CD14-positive monocyte (primary cell): ENCODE measurements around the gene TRMU. TPM values are rescaled to one million over a fixed set of nuclear protein-coding genes. Genes with fewer than 3 reads are reported as not detected.
A peak's percentile ranks its signal among the peaks of the same experiment; 100 is the strongest.

Source experiments
- DNase-seq, 3 donors: peaks; one replicate each; pipeline ENCODE4 v3.0.0-alpha.2; 2011 to 2022
- H2AFZ ChIP-seq: 2 replicates; pipeline ENCODE4 v1.6.0; 2012; ENCODE audit warnings: mild to moderate bottlenecking, low read depth, low read length, inconsistent platforms; ENCODE audit not compliant: insufficient read depth, poor library complexity, severe bottlenecking
- H3K27ac ChIP-seq, 2 donors: 1 replicate in 1 of 2; 2 replicates in 1 of 2; pipeline ENCODE4 v1.5.1; 2012 to 2013; ENCODE audit warnings: low read length in 2 of 2, control low read depth in 1 of 2, inconsistent platforms in 1 of 2, low read depth in 1 of 2, mild to moderate bottlenecking in 1 of 2
- H3K27me3 ChIP-seq, 2 donors: one replicate each; pipeline versions ENCODE4 v1.6.0 to v1.6.1; 2011 to 2013; ENCODE audit warnings: low read length in 2 of 2; ENCODE audit not compliant: control insufficient read depth in 2 of 2, insufficient read depth in 2 of 2
- H3K36me3 ChIP-seq, 2 donors: replicated peaks in 1 of 2; 1 replicate in 1 of 2; 2 replicates in 1 of 2; pipeline versions ENCODE4 v1.5.1 to v1.6.1; 2012 to 2013; ENCODE audit warnings: low read length in 2 of 2, control low read depth in 1 of 2, inconsistent platforms in 1 of 2, mild to moderate bottlenecking in 1 of 2; ENCODE audit not compliant: insufficient read depth in 2 of 2, control insufficient read depth in 1 of 2
- H3K4me1 ChIP-seq, 2 donors: 1 replicate in 1 of 2; 2 replicates in 1 of 2; pipeline versions ENCODE4 v1.5.1 to v1.6.1; 2012 to 2013; ENCODE audit warnings: low read length in 2 of 2, control low read depth in 1 of 2, inconsistent platforms in 1 of 2, mild to moderate bottlenecking in 1 of 2, moderate library complexity in 1 of 2; ENCODE audit not compliant: insufficient read depth in 2 of 2, control insufficient read depth in 1 of 2
- H3K4me2 ChIP-seq: replicated peaks from 2 replicates; pipeline ENCODE3; 2012; ENCODE audit warnings: low read length, moderate library complexity, mild to moderate bottlenecking; ENCODE audit not compliant: poor library complexity, severe bottlenecking; ENCODE audit errors: extremely low read depth
- H3K4me3 ChIP-seq, 3 experiments: fragments of 200-600 bp in 1 of 3; sonication (generic) in 1 of 3; replicated peaks in 1 of 3; 1 replicate in 2 of 3; 2 replicates in 1 of 3; pipeline ENCODE4 v1.5.1; 2011 to 2013; ENCODE audit warnings: low read length in 3 of 3, mild to moderate bottlenecking in 3 of 3, control low read depth in 2 of 3, low read depth in 2 of 3, inconsistent platforms in 1 of 3, moderate library complexity in 1 of 3
- H3K79me2 ChIP-seq: 2 replicates; pipeline ENCODE4 v1.6.0; 2012; ENCODE audit warnings: mild to moderate bottlenecking, control low read depth, inconsistent platforms, low read length, moderate library complexity; ENCODE audit not compliant: insufficient read depth
- H3K9ac ChIP-seq: 2 replicates; pipeline ENCODE4 v1.6.0; 2017; ENCODE audit warnings: low read length, mild to moderate bottlenecking; ENCODE audit not compliant: insufficient read depth, poor library complexity, severe bottlenecking
- H3K9me3 ChIP-seq, 2 donors: replicated peaks in 1 of 2; 1 replicate in 1 of 2; 2 replicates in 1 of 2; pipeline versions ENCODE4 v1.5.1 to v1.6.1; 2012 to 2013; ENCODE audit warnings: low read length in 2 of 2, control low read depth in 1 of 2; ENCODE audit not compliant: control insufficient read depth in 1 of 2, insufficient read depth in 1 of 2
- H4K20me1 ChIP-seq: 2 replicates; pipeline ENCODE4 v1.6.0; 2012; ENCODE audit warnings: mild to moderate bottlenecking, low read length, control low read depth, moderate library complexity; ENCODE audit not compliant: insufficient read depth
- H3K27ac Mint-ChIP-seq, 7 donors: one replicate each; pipeline ENCODE4 v1.8.0; 2020; ENCODE audit warnings: mild to moderate bottlenecking in 7 of 7, mixed read lengths in 7 of 7, moderate library complexity in 6 of 7, inconsistent platforms in 2 of 7
- H3K27me3 Mint-ChIP-seq, 3 donors: one replicate each; pipeline ENCODE4 v1.8.0; 2021 to 2022; ENCODE audit warnings: low read depth in 3 of 3, mild to moderate bottlenecking in 3 of 3, mixed read lengths in 3 of 3, moderate library complexity in 3 of 3, inconsistent platforms in 1 of 3
- H3K36me3 Mint-ChIP-seq, 2 donors: one replicate each; pipeline ENCODE4 v1.8.0; 2020; ENCODE audit warnings: mixed read lengths in 2 of 2, inconsistent platforms in 1 of 2, mild to moderate bottlenecking in 1 of 2
- H3K4me1 Mint-ChIP-seq: one replicate; pipeline ENCODE4 v1.8.0; 2020; ENCODE audit warnings: mild to moderate bottlenecking, mixed read lengths
- H3K4me3 Mint-ChIP-seq, 2 donors: one replicate each; pipeline ENCODE4 v1.8.0; 2020; ENCODE audit warnings: mild to moderate bottlenecking in 2 of 2, mixed read lengths in 2 of 2, moderate library complexity in 1 of 2
- H3K9me3 Mint-ChIP-seq, 7 donors: one replicate each; pipeline ENCODE4 v1.8.0; 2020 to 2022; ENCODE audit warnings: mixed read lengths in 7 of 7, mild to moderate bottlenecking in 6 of 7, moderate library complexity in 6 of 7, inconsistent platforms in 2 of 7
- WGBS: methylation state at CpG from one replicate; pipeline ENCODE4 v1.1.5; 2013; ENCODE audit warnings: missing lambda C conversion rate; ENCODE audit not compliant: insufficient coverage; 5-methylcytosine and 5-hydroxymethylcytosine counted together
- intact Hi-C, 2 donors: fragments of 100-400 bp; cut with micrococcal nuclease; formaldehyde crosslinking; loops; one replicate each; pipeline versions ENCODE4 v1.15.0 to v1.15.1; 2023
- polyA plus RNA-seq, 3 donors: library from polyadenylated mRNA; depleted of rRNA in 1 of 3; unstranded in 2 of 3; stranded (reverse) in 1 of 3; fragments of 300-500 nt in 2 of 3; fragments of >200 nt in 1 of 3; fragmentation: Illumina TruSeq in 2 of 3; gene quantifications; 1 replicate in 2 of 3; 2 replicates in 1 of 3; pipeline ENCODE4 v1.2.3, GENCODE V29; 2012 to 2021
- TF ChIP-seq, protein P1 (sequence below): fragments of 200-600 bp; IDR thresholded peaks from one replicate; pipeline ENCODE4 v1.8.0; 2022; ENCODE audit warnings: antibody characterized with exemption, mild to moderate bottlenecking

Gene TRMU
- polyA plus RNA-seq, 3 donors: 4.7 to 32.9 (median 5.6) TPM

DNA sequence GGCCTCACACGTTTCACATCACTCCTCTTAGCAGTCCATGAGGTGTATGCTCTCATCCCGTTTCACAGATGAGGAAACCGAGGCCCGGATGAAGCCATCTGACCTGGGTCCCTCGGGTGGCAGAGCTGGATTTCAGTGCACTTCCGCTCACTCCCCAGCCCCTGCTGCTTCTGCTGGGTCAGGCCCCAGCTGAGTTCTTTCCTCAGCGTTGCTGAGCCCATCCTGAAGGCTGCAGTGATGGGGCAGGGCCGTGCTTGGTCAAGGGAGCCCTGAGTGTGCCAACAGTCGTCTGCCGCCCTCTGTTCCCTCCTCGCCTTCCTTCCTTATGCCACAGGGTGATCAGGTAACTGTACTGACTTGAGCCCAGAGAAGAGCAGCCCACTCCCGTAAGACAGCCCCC lies 12.1 kb downstream of the TRMU start:
- Histone ChIP-seq H3K9me3 (no peaks in the 10 kb centered on the region), H3K4me2 (no peak overlapping the region), H3K27me3 (no peaks in the 10 kb centered on the region), H3K4me3 (no peak overlapping the region), H3K79me2 (no peaks in the 10 kb centered on the region), H3K36me3 (peaks cover 97 to 99% of the 10 kb centered on the region in 2 donors), H4K20me1 (peaks cover 10% of the 10 kb centered on the region), H2AFZ (no peak overlapping the region), H3K4me1 (no peaks in the 10 kb centered on the region), H3K27ac (no peak overlapping the region), H3K9ac (no peak overlapping the region)
- DNase-seq: no peak
- intact Hi-C loops: no loop called here
- TF ChIP-seq, protein P1, sequence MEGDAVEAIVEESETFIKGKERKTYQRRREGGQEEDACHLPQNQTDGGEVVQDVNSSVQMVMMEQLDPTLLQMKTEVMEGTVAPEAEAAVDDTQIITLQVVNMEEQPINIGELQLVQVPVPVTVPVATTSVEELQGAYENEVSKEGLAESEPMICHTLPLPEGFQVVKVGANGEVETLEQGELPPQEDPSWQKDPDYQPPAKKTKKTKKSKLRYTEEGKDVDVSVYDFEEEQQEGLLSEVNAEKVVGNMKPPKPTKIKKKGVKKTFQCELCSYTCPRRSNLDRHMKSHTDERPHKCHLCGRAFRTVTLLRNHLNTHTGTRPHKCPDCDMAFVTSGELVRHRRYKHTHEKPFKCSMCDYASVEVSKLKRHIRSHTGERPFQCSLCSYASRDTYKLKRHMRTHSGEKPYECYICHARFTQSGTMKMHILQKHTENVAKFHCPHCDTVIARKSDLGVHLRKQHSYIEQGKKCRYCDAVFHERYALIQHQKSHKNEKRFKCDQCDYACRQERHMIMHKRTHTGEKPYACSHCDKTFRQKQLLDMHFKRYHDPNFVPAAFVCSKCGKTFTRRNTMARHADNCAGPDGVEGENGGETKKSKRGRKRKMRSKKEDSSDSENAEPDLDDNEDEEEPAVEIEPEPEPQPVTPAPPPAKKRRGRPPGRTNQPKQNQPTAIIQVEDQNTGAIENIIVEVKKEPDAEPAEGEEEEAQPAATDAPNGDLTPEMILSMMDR: no peak
- 95% methylated on average over 11 of the region's 12 CpGs for WGBS
- H3K27ac Mint-ChIP-seq: peak overlapping the region in 2 of 7 donors; percentile 57 to 66
- no peaks in the 10 kb centered on the region for H3K27me3 Mint-ChIP-seq
- H3K9me3 Mint-ChIP-seq: no peaks in the 10 kb centered on the region
- peaks cover 96 to 100% of the 10 kb centered on the region in 2 donors for H3K36me3 Mint-ChIP-seq
- no peak overlapping the region for H3K4me3 Mint-ChIP-seq
- no peaks in the 10 kb centered on the region for H3K4me1 Mint-ChIP-seq

DNA sequence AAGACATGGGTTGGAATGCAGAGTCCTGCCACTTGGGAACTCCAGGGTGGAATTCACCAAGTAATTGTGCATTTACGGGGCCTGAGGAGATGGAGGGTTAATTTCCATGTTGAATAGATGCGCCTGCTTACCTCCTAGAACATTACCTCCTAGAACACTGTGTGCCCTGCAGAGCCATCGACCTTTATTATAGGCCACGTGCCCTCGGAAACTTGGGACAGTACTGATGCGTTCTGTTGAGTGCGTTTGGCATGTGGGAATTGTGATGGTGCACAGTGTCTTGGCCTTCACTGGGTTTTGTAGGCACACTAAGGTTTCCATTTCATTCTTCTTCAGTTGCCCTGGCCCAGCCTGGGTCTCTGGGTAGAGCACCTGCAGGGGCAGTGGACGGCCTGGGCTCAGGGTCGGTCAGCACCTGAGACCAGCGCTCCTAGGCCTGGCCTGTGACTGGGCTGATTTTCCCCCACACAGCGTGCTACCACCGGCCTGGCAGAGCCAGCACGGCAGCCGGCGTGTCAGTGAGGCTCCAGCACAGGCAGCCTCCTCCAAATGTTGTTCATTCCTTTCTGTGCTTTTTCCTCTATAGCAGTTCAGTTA lies 12.7 kb downstream of the TRMU start:
- DNase-seq: no peak
- no peaks in the 10 kb centered on the region for H3K27me3 ChIP-seq
- no peak overlapping the region for H3K9ac ChIP-seq
- Mint-ChIP-seq H3K9me3 (no peaks in the 10 kb centered on the region), H3K36me3 (peaks cover 94 to 100% of the 10 kb centered on the region in 2 donors), H3K4me1 (no peaks in the 10 kb centered on the region), H3K27ac (peak overlapping the region in 2 of 7 donors; percentile 20 to 57), H3K4me3 (no peak overlapping the region), H3K27me3 (no peaks in the 10 kb centered on the region)
- TF ChIP-seq, protein P1: no peak
- no peaks in the 10 kb centered on the region for H3K4me1 ChIP-seq
- WGBS: 98% methylated on average over 8 of the region's 15 CpGs
- H3K9me3 ChIP-seq: no peaks in the 10 kb centered on the region
- no peak overlapping the region for H3K4me3 ChIP-seq
- no peak overlapping the region for H3K27ac ChIP-seq
- no peak overlapping the region for H3K4me2 ChIP-seq
- no peaks in the 10 kb centered on the region for H3K79me2 ChIP-seq
- H4K20me1 ChIP-seq: peaks cover 10% of the 10 kb centered on the region
- peaks cover 97 to 99% of the 10 kb centered on the region in 2 donors for H3K36me3 ChIP-seq
- no peak overlapping the region for H2AFZ ChIP-seq
- intact Hi-C loops: no loop called here
